K562 (cell line): Measurements from ENCODE around the gene PHF10. TPM values are rescaled to one million over a fixed set of nuclear protein-coding genes. Genes with fewer than 3 reads are reported as not detected.

Source experiments
- ADNP ChIP-seq: fragments of 200-800 bp; sonication (Bioruptor generic); IDR thresholded peaks from 2 replicates; pipeline ENCODE4 v1.6.1; 2016; ENCODE audit warnings: missing genetic modification characterization, missing compliant biosample characterization
- CHD1 ChIP-seq: fragments of 200-600 bp; sonication (generic); IDR thresholded peaks from one replicate; pipeline ENCODE4 v1.6.1; 2012; ENCODE audit warnings: mild to moderate bottlenecking, moderate library complexity, low read length, inconsistent platforms
- E2F4 ChIP-seq: sonication (generic); formaldehyde crosslinking; IDR thresholded peaks from 2 replicates; pipeline ENCODE4 v1.8.0; 2022; ENCODE audit warnings: mild to moderate bottlenecking, low read depth, missing genetic modification reagents
- JUND ChIP-seq, 2 experiments: IDR thresholded peaks; 2 replicates in 1 of 2; 3 replicates in 1 of 2; pipeline ENCODE4 v1.6.1; 2011; ENCODE audit warnings: borderline replicate concordance in 2 of 2, low read depth in 2 of 2, low read length in 2 of 2, improper control_type of control experiment in 1 of 2, missing biosample characterization in 1 of 2, missing genetic modification characterization in 1 of 2, missing genetic modification reagents in 1 of 2
- NBN ChIP-seq: fragments of 450-650 bp; IDR thresholded peaks from 2 replicates; pipeline ENCODE4 v1.6.1; 2016; ENCODE audit warnings: low read depth, mild to moderate bottlenecking
- NCOA2 ChIP-seq, 2 experiments: fragments of 450-650 bp; IDR thresholded peaks; 2 replicates each; pipeline ENCODE4 v1.6.1; 2018; ENCODE audit warnings: mild to moderate bottlenecking in 2 of 2, moderate library complexity in 1 of 2; ENCODE audit not compliant: partially characterized antibody in 2 of 2
- NFRKB ChIP-seq: fragments of 450-650 bp; IDR thresholded peaks from 2 replicates; pipeline ENCODE4 v1.6.1; 2016; ENCODE audit warnings: low read depth
- NFYB ChIP-seq: IDR thresholded peaks from 2 replicates; pipeline ENCODE4 v1.6.1; 2011; ENCODE audit warnings: mild to moderate bottlenecking, moderate library complexity; ENCODE audit not compliant: insufficient read length; ENCODE audit errors: extremely low read depth
- RBM39 ChIP-seq: fragments of 200-400 bp; formaldehyde crosslinking; optimal IDR thresholded peaks from 2 replicates; pipeline ENCODE3; 2018; ENCODE audit warnings: low read depth, low read length
- TARDBP ChIP-seq: fragments of 450-650 bp; IDR thresholded peaks from 2 replicates; pipeline ENCODE4 v1.6.1; 2016
- TEAD4 ChIP-seq, 2 experiments: sonication (generic) in 1 of 2; formaldehyde crosslinking in 1 of 2; IDR thresholded peaks; 2 replicates each; pipeline versions ENCODE4 v1.6.1 to v1.8.0; 2012 to 2022; ENCODE audit warnings: borderline replicate concordance in 1 of 2, inconsistent platforms in 1 of 2, low read length in 1 of 2, mild to moderate bottlenecking in 1 of 2, missing genetic modification reagents in 1 of 2
- TOE1 ChIP-seq, 2 experiments: fragments of 450-650 bp in 1 of 2; sonication (generic) in 1 of 2; formaldehyde crosslinking in 1 of 2; IDR thresholded peaks; 2 replicates each; pipeline versions ENCODE4 v1.7.1 to v1.8.0; 2016 to 2022; ENCODE audit warnings: borderline replicate concordance in 2 of 2, mild to moderate bottlenecking in 2 of 2, antibody characterized with exemption in 1 of 2, inconsistent platforms in 1 of 2, low read depth in 1 of 2, missing genetic modification reagents in 1 of 2, moderate library complexity in 1 of 2
- ZBTB43 ChIP-seq: sonication (generic); formaldehyde crosslinking; IDR thresholded peaks from 2 replicates; pipeline ENCODE4 v1.8.0; 2023; ENCODE audit warnings: mild to moderate bottlenecking, missing genetic modification reagents
- ZBTB7A ChIP-seq: IDR thresholded peaks from 2 replicates; pipeline ENCODE4 v1.6.1; 2011; ENCODE audit warnings: low read depth, mild to moderate bottlenecking, low read length, moderate library complexity, borderline replicate concordance; ENCODE audit not compliant: control insufficient read depth
- polyA plus RNA-seq, 8 experiments: library from polyadenylated mRNA; depleted of rRNA in 4 of 8; stranded (reverse) in 5 of 8; unstranded in 3 of 8; fragments of >200 nt; fragmentation: Nextera tagmentation in 2 of 8; fragmentation: Illumina TruSeq in 1 of 8; extraction: Ambion mirVana in 2 of 8; extraction: Trizol in 1 of 8; gene quantifications; 2 replicates each; pipeline versions ENCODE4 v1.2.1 to v1.2.3, GENCODE V29; 2011 to 2014; ENCODE audit warnings: inconsistent platforms in 1 of 8, missing spikeins in 1 of 8
- total RNA-seq, 7 experiments: library from RNA; depleted of rRNA in 6 of 7; stranded (reverse); fragments of >200 nt in 6 of 7; fragmentation: Illumina TruSeq in 2 of 7; extraction: Trizol in 2 of 7; gene quantifications; 2 replicates each; pipeline versions ENCODE4 v1.2.1 to v1.2.3, GENCODE V29; 2011 to 2021; ENCODE audit warnings: low replicate concordance in 1 of 7
- TF ChIP-seq, protein P1 (sequence below), 3 experiments: fragments of 200-800 bp in 1 of 3; fragments of 250-450 bp in 1 of 3; fragments of 450-650 bp in 1 of 3; sonication (Bioruptor Pico) in 1 of 3; sonication (Bioruptor generic) in 1 of 3; formaldehyde crosslinking in 1 of 3; IDR thresholded peaks; 2 replicates each; pipeline versions ENCODE4 v1.6.1 to v1.8.0; 2016 to 2022; ENCODE audit warnings: mild to moderate bottlenecking in 2 of 3, missing genetic modification characterization in 2 of 3, missing compliant biosample characterization in 1 of 3, moderate library complexity in 1 of 3
- TF ChIP-seq, protein P2 (sequence below): sonication (generic); formaldehyde crosslinking; IDR thresholded peaks from 2 replicates; pipeline ENCODE4 v1.8.1; 2023; ENCODE audit warnings: mild to moderate bottlenecking, missing genetic modification reagents

The PHF10 gene
- total and polyA plus RNA-seq, 9 of the 15 experiments (the other 6 are each of a cell fraction or from before 2014, with no cell fraction given): 23.9 to 88.9 (median 46.0) TPM

- TF ChIP-seq NCOA2 (IDR thresholded peaks at IDR 0.05; ENCODE audit: partially characterized antibody in 2 of 2) (no peak), TARDBP (no peak), RBM39 (no peak), TOE1 (IDR thresholded peaks at IDR 0.05; ENCODE audit: borderline replicate concordance) (peak; percentile 69; the same call in 1 of the 2 replicates), TOE1 (CRISPR knock-in tag; IDR thresholded peaks at IDR 0.05; ENCODE audit: borderline replicate concordance, low read depth) (no peak), NBN (no peak), E2F4 (CRISPR knock-in tag) (no peak), NFYB (no peak), NFRKB (no peak), ZBTB43 (CRISPR knock-in tag) (0 out of 2 replicates have a peak, but pooled peaks have one; percentile 27), TEAD4 (IDR thresholded peaks at IDR 0.05; ENCODE audit: low read length) (no peak), TEAD4 (CRISPR knock-in tag; IDR thresholded peaks at IDR 0.05; ENCODE audit: borderline replicate concordance) (peak; percentile 24; the same call in 1 of the 2 replicates), CHD1 (peak; percentile 28), ADNP (tag) (no peak), JUND (IDR thresholded peaks at IDR 0.05; ENCODE audit: borderline replicate concordance, low read depth, low read length) (no peak), JUND (tag; IDR thresholded peaks at IDR 0.05; ENCODE audit: borderline replicate concordance, low read depth, low read length) (no peak), ZBTB7A (no peak)
- TF ChIP-seq, protein P1, sequence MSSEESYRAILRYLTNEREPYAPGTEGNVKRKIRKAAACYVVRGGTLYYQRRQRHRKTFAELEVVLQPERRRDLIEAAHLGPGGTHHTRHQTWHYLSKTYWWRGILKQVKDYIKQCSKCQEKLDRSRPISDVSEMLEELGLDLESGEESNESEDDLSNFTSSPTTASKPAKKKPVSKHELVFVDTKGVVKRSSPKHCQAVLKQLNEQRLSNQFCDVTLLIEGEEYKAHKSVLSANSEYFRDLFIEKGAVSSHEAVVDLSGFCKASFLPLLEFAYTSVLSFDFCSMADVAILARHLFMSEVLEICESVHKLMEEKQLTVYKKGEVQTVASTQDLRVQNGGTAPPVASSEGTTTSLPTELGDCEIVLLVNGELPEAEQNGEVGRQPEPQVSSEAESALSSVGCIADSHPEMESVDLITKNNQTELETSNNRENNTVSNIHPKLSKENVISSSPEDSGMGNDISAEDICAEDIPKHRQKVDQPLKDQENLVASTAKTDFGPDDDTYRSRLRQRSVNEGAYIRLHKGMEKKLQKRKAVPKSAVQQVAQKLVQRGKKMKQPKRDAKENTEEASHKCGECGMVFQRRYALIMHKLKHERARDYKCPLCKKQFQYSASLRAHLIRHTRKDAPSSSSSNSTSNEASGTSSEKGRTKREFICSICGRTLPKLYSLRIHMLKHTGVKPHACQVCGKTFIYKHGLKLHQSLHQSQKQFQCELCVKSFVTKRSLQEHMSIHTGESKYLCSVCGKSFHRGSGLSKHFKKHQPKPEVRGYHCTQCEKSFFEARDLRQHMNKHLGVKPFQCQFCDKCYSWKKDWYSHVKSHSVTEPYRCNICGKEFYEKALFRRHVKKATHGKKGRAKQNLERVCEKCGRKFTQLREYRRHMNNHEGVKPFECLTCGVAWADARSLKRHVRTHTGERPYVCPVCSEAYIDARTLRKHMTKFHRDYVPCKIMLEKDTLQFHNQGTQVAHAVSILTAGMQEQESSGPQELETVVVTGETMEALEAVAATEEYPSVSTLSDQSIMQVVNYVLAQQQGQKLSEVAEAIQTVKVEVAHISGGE (CRISPR knock-in tag; IDR thresholded peaks at IDR 0.05): no peak
- TF ChIP-seq, protein P2, sequence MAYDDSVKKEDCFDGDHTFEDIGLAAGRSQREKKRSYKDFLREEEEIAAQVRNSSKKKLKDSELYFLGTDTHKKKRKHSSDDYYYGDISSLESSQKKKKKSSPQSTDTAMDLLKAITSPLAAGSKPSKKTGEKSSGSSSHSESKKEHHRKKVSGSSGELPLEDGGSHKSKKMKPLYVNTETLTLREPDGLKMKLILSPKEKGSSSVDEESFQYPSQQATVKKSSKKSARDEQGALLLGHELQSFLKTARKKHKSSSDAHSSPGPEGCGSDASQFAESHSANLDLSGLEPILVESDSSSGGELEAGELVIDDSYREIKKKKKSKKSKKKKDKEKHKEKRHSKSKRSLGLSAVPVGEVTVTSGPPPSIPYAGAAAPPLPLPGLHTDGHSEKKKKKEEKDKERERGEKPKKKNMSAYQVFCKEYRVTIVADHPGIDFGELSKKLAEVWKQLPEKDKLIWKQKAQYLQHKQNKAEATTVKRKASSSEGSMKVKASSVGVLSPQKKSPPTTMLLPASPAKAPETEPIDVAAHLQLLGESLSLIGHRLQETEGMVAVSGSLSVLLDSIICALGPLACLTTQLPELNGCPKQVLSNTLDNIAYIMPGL: no peak
Measured at GRCh38 chr6:169701311-169701953, 22.9 kb downstream of the PHF10 start (continued).
